Smooth muscle cell (in vitro differentiated cells): ENCODE results near the gene TAS2R43. TPM values are rescaled to one million over a fixed set of nuclear protein-coding genes. Genes with fewer than 3 reads are reported as not detected.
"Not testable (repeated sequence)": the region's sequence is repeated elsewhere in the genome, so short reads cannot be mapped to it uniquely, and the experiment has no call there.

Experiments
- DNase-seq: peaks from one replicate; lab custom pipeline; 2025; ENCODE audit not compliant: unreplicated experiment; lab: John Stamatoyannopoulos, UW
- H2AFZ ChIP-seq: fragments of 200-600 bp; sonication (generic); 2 replicates; pipeline ENCODE4 v1.6.0; 2016; ENCODE audit warnings: antibody characterized with exemption, low read depth, mild to moderate bottlenecking
- H3F3A ChIP-seq: fragments of 200-600 bp; sonication (generic); 2 replicates; pipeline ENCODE4 v1.6.0; 2017; ENCODE audit warnings: antibody characterized with exemption, low read depth
- H3K27ac ChIP-seq: fragments of 200-600 bp; sonication (generic); 2 replicates; pipeline ENCODE4 v1.5.1; 2016; ENCODE audit warnings: low read depth, mild to moderate bottlenecking
- H3K27me3 ChIP-seq: fragments of 200-600 bp; sonication (generic); 2 replicates; pipeline ENCODE4 v1.6.1; 2016; ENCODE audit warnings: low read depth, mild to moderate bottlenecking
- H3K36me3 ChIP-seq: fragments of 200-600 bp; sonication (generic); 2 replicates; pipeline ENCODE4 v1.5.1; 2016; ENCODE audit warnings: low read depth
- H3K4me1 ChIP-seq: fragments of 200-600 bp; sonication (generic); 2 replicates; pipeline ENCODE4 v1.5.1; 2016; ENCODE audit warnings: low read depth
- H3K4me2 ChIP-seq: fragments of 200-600 bp; sonication (generic); 2 replicates; pipeline ENCODE4 v1.6.0; 2016; ENCODE audit warnings: mild to moderate bottlenecking
- H3K4me3 ChIP-seq: fragments of 200-600 bp; sonication (generic); 2 replicates; pipeline ENCODE4 v1.5.1; 2016; ENCODE audit warnings: mild to moderate bottlenecking
- H3K79me2 ChIP-seq: fragments of 200-600 bp; sonication (generic); 2 replicates; pipeline ENCODE4 v1.6.0; 2016; ENCODE audit warnings: low read depth, mild to moderate bottlenecking
- H3K9ac ChIP-seq: fragments of 200-600 bp; sonication (generic); 2 replicates; pipeline ENCODE4 v1.6.0; 2016; ENCODE audit warnings: low read depth
- H3K9me3 ChIP-seq: fragments of 200-600 bp; sonication (generic); replicated peaks from 2 replicates; pipeline ENCODE4 v1.5.1; 2016; ENCODE audit warnings: low read depth
- H4K20me1 ChIP-seq: fragments of 200-600 bp; sonication (generic); 2 replicates; pipeline ENCODE4 v1.6.0; 2016; ENCODE audit warnings: low read depth
- CTCF ChIP-seq: fragments of 200-600 bp; sonication (generic); IDR thresholded peaks from 2 replicates; pipeline ENCODE4 v1.5.1; 2017; ENCODE audit warnings: borderline replicate concordance, mild to moderate bottlenecking, antibody characterized with exemption; ENCODE audit not compliant: insufficient read depth, poor library complexity, severe bottlenecking
- WGBS: methylation state at CpG from one replicate; pipeline ENCODE4 v1.1.7; 2016; ENCODE audit warnings: low lambda C conversion rate; 5-methylcytosine and 5-hydroxymethylcytosine counted together
- polyA plus RNA-seq: library from polyadenylated mRNA; unstranded; fragments of >200 nt; fragmentation: Nextera tagmentation; extraction: Ambion mirVana; gene quantifications from 2 replicates; pipeline ENCODE4 v1.2.1, GENCODE V29; 2016
- total RNA-seq: library from RNA; depleted of rRNA; stranded (reverse); fragments of >200 nt; gene quantifications from 2 replicates; pipeline ENCODE4 v1.2.3, GENCODE V29; 2014

TAS2R43 gene
- total and polyA plus RNA-seq, 2 experiments from 2014 or later: 0.35 to 0.45 TPM

- Histone ChIP-seq H3K79me2 (peaks cover 78% of the 10 kb centered on the region), H3K4me3 (no peak overlapping the region), H4K20me1 (peaks cover 4% of the 10 kb centered on the region), H3K36me3 (no peaks in the 10 kb centered on the region), H3K9ac (no peak overlapping the region), H3K27me3 (no peaks in the 10 kb centered on the region), H3K9me3 (no peaks in the 10 kb centered on the region), H2AFZ (no peak overlapping the region), H3F3A (no peaks in the 10 kb centered on the region), H3K4me1 (no peaks in the 10 kb centered on the region), H3K4me2 (no peak overlapping the region), H3K27ac (no peak overlapping the region)
- DNase-seq: no peak
- WGBS: 100% methylated on average over 2 of the region's 2 CpGs
- TF ChIP-seq CTCF: no peak
Observed at GRCh38 chr12:11108862-11109261, 16.7 kb upstream of the TAS2R43 start.

GRCh38 chr12:11107719-11108118 lies 15.6 kb upstream of the TAS2R43 start:
- Histone ChIP-seq H3K27ac (no peak overlapping the region), H3K79me2 (peaks cover 76% of the 10 kb centered on the region), H3K9ac (no peak overlapping the region), H3K4me1 (no peaks in the 10 kb centered on the region), H2AFZ (no peak overlapping the region), H3F3A (no peaks in the 10 kb centered on the region), H3K27me3 (no peaks in the 10 kb centered on the region), H3K4me2 (no peak overlapping the region), H3K36me3 (no peaks in the 10 kb centered on the region), H4K20me1 (peaks cover 4% of the 10 kb centered on the region), H3K4me3 (no peak overlapping the region), H3K9me3 (no peaks in the 10 kb centered on the region)
- no peak for DNase-seq
- 79% methylated on average over 1 of the region's 1 CpG for WGBS
- no peak for TF ChIP-seq CTCF

GRCh38 chr12:11106288-11106687 lies 14.2 kb upstream of the TAS2R43 start:
- H3K27me3 ChIP-seq: no peaks in the 10 kb centered on the region
- H3K4me3 ChIP-seq: no peak overlapping the region
- 100% methylated on average over 2 of the region's 2 CpGs for WGBS
- H2AFZ ChIP-seq: no peak overlapping the region
- H3K27ac ChIP-seq: no peak overlapping the region
- DNase-seq: no peak
- no peaks in the 10 kb centered on the region for H3K9me3 ChIP-seq
- no peak for TF ChIP-seq CTCF
- H3K4me1 ChIP-seq: no peaks in the 10 kb centered on the region
- H3K36me3 ChIP-seq: no peaks in the 10 kb centered on the region
- H3K79me2 ChIP-seq: peaks cover 66% of the 10 kb centered on the region
- H4K20me1 ChIP-seq: peaks cover 4% of the 10 kb centered on the region
- H3F3A ChIP-seq: no peaks in the 10 kb centered on the region
- H3K4me2 ChIP-seq: no peak overlapping the region
- no peak overlapping the region for H3K9ac ChIP-seq

GRCh38 chr12:11105546-11105945 lies 13.4 kb upstream of the TAS2R43 start:
- Histone ChIP-seq H3K27ac (no peak overlapping the region), H4K20me1 (peaks cover 4% of the 10 kb centered on the region), H3K9ac (no peak overlapping the region), H3K4me3 (no peak overlapping the region), H3K4me2 (no peak overlapping the region), H3F3A (no peaks in the 10 kb centered on the region), H3K9me3 (no peaks in the 10 kb centered on the region), H3K36me3 (no peaks in the 10 kb centered on the region), H3K4me1 (no peaks in the 10 kb centered on the region), H2AFZ (no peak overlapping the region), H3K79me2 (peaks cover 66% of the 10 kb centered on the region), H3K27me3 (no peaks in the 10 kb centered on the region)
- TF ChIP-seq CTCF: no peak
- WGBS: 62% methylated on average over 2 of the region's 2 CpGs
- DNase-seq: no peak

- no CpG with 5 or more reads among the region's 2 CpGs for WGBS
- not testable (repeated sequence) for H2AFZ ChIP-seq
- H3K79me2 ChIP-seq: peaks cover 13% of the 10 kb centered on the region
Observed at GRCh38 chr12:11094910-11095309, 2.8 kb upstream of the TAS2R43 start.

More at GRCh38 chr12:11094910-11095309, 2.8 kb upstream of the TAS2R43 start:
- DNase-seq, H3F3A ChIP-seq, H3K9me3 ChIP-seq, H3K4me2 ChIP-seq, H3K27ac ChIP-seq, H3K9ac ChIP-seq, H4K20me1 ChIP-seq, H3K27me3 ChIP-seq, H3K4me1 ChIP-seq, H3K36me3 ChIP-seq, H3K4me3 ChIP-seq: not testable (repeated sequence)
